Islet of Langerhans (tissue), 1 donor: ENCODE measurements around the gene FCRLA.
A peak's percentile ranks its signal among the peaks of the same experiment; 100 is the strongest.

Experiments
- FAIRE-seq: peaks from one replicate; lab custom pipeline; 2011; peaks lifted over from hg19 to GRCh38; lab: Jason Lieb, UNC

FCRLA gene

DNA sequence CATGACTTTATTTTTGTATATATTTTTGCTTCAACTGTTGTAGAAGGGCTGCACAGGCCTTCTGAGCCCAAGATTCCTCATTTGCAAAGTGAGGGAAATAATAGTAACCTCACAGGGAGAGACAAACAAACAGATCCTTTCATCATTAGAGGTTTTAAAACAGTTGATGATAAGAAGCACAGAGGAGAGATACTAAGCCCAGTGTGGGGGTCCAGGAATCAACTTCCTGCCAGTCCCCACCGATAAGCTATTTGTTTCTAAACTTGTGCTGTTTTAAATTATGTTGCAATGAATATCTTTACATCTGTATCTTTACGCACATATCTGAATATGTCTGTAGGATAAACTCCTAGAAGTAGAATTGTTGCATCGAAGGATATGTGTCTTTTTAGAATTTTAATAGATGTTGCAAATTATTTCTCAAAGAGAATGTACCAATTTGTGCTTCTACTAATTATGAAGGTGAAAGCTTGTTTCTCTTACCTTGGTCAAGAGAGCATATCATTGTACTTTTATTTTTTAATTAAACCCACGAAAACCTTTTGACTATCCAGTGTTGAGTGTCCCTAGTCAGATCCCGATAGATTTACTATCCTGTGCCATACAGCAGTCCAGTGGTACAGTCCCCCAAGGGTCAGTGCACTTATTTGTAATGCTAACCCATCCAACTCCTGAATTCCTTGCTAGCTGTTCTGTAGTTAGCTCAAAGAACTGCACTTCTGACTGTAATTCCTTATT is 25.1 kb downstream of the FCRLA start:
- FAIRE-seq, result no peak

DNA sequence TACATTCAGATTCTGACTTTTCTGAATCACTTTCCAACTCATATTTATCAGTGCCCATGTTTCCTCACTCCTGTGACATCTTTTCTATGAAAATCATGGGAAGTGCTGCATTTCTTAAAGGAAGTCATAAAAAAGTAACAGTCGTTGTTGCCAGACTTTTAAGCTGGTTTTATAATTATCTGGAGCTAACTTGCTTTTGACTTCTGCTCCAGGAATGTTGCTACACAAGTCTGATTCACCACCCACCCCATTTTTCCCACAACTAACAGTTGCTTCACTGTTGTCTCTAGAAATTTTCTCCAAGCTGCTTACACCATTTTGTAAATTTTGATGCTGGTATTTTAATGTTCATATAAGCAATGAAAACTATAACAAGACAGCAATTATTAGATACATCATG is 26.5 kb downstream of the FCRLA start:
- no peak for FAIRE-seq

DNA sequence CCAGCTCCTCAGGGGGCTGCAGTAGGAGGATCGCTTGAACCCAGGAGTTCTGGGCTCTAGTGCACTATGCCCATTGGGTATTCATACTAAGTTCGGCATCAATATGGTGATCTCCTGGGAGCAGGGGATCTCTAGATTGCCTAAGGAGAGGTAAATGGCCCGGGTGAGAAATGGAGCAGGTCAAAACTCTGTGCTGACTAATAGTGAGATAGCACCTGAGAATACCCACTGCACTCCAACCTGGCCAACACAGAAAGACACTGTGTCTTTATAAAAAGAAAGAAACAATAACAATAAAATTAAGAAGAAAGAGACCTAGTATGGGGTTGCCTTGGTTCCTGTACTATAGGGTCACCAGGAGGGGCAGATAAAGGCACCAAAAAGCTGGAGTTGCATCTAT is 28.8 kb downstream of the FCRLA start:
- FAIRE-seq, result no peak

DNA sequence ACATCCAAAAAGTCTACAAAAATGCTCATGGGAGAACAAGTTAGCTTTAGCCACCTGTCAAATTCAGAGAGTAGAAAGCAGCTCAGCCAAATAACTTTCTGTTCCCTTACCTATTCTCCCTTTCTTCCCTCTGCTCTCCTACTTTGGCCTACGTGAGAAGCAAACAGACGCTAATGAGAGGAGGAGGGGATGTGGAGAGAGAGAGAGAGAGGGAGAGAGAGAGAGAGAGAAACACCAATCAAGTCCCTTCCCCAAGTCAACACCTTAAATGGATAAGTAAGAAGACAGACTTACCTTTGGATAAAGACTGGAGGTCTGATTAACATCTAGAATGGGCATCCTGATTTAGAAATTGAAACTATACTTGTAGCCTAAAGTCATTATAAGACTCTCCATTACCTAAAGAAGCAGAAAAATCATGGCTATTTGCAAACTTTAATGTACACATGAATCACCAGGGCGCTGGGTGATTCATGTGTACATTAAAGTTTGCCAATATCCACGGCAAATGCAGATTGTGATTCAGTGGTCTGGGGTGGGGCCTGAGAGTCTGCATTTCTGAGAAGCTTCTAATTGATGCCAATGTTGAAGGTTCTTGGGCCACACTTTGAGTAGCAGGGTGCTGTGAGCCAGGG is 29.4 kb downstream of the FCRLA start:
- FAIRE-seq, result no peak

DNA sequence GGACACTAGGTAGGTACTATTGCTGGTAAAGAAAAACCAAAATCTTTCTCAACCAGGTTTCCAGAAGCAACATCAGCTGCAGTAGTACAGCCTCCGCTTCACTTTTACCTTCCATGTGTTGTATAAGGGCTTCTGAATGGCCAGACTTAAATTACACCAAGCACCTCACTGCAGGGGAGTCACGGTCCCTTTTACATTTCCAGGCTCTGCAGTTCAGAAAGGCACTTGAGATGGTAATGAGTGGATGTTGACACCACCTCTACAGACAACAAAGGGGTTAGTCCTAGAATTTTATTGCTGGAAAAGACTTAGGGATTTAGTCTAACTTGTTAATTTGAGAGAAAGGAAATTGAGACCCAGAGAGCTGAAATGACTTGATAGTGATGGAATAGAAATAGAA is 30.6 kb downstream of the FCRLA start:
- no peak for FAIRE-seq

DNA sequence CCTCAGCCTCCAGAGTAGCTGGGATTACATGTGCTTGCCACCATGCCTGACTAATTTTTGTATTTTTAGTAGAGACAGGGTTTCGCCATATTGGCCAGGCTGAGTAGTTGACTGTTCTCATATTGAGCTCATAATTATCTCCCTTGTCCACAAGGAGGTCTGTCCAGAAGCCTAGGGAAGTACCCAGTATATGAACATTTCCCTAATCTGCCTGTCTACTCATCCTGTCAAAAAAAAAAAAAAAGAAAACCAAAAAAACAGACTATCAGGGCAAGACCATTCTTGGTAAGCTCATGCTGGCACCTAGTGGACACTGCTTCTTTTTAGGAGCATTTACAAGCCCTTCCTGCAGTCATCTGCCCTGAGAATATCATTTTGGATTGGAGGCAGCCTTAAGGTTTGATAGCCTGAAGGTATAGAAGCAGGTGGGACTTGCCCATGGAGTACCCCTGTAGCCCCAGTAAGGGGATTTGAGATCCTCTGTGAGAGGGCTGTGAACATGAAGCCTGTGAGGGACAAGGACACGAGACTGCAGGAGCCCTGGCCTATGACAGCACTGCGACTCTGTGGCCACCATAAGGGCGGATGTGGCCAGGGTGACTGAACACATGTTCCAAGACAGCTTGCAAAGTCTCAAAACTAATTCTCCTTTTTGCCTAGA is 31.7 kb downstream of the FCRLA start:
- no peak for FAIRE-seq

DNA sequence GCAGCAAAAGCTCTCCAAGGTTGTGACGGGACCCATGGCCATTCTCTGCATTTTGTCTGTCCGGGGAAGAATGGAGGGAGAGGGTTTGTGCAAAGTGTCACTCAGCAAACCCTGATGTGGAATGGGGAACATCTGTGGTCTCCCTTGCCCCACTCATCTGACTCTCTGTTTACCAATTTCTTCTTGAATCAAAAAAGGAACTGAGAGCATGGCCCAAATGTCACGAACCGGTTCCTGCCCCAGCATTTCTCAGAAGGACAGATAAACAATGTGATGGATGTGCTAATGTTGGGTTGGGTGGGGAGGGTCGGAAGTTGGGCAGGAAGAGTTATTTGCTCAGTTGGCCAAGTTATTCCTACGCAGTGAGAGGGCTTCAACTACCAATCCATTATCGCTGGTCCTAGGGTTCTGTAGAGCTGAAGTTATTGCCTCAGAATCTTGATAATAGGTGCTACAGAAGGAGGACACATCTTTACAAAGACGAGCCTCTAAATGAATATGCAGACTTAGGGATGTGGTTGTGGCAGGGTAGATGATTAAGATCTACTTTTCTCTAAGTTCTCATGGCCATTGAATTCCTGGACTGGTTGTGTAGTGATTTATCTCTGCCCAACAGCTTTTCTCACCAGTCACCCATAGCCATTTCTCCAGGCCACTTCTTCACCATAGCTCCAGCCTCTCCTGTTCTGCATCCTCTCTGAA is 33.0 kb downstream of the FCRLA start:
- FAIRE-seq, result no peak

DNA sequence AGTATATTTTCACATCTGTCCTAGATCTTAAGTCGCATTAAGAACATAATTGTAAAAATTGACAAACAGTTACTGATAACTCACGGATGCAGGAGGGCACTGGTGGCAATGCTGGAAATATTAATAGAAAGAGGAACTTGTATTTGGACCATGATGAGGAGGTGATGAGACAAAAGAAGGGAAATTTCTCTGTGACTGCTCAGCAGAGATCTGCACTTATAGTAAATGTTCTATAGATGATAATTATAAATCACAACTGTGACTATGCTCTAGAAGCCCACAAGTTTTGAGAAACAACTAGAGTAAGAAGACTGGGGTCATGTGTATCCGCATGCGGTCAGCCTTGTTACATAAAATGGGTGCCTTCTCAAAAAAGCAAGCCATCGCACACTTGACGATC is 33.9 kb downstream of the FCRLA start:
- FAIRE-seq, result no peak

DNA sequence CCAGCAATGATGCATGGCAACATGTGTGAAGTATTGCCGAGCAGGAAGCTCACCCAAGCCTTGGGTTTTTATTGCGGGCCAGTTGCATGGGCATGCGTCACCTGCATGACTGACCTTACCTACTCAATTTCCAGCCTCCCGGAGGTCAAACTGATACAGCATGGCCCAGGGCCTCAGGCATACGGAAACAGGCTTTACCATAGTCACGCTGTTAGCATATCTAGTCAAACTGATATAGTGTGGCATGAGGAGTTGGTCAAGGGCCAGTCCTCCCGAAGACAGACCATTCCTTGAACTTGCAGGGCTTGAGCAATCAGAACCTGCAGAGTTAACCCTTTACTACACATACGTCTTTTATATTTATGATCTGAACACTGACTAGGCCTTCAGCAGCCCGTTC is 36.2 kb downstream of the FCRLA start:
- no peak for FAIRE-seq

DNA sequence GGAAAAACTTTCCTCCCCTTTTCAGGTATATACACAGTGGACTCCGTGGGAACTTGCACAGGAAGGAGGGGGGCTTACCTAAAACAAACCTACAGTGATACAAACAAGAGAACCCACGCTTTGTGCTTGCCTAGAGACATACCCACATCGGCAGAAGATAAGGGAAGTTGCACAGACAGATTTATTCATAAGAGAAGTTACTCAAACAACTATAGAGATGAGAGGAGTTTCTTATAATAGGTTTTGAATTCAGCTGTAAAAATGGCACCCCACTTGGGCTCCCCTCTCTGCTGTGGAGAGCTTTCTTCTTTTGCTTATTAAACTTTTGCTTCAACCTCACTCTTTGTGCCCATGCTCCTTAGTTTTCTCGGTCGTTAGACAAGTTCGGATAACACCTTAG is 40.8 kb downstream of the FCRLA start:
- no peak for FAIRE-seq

DNA sequence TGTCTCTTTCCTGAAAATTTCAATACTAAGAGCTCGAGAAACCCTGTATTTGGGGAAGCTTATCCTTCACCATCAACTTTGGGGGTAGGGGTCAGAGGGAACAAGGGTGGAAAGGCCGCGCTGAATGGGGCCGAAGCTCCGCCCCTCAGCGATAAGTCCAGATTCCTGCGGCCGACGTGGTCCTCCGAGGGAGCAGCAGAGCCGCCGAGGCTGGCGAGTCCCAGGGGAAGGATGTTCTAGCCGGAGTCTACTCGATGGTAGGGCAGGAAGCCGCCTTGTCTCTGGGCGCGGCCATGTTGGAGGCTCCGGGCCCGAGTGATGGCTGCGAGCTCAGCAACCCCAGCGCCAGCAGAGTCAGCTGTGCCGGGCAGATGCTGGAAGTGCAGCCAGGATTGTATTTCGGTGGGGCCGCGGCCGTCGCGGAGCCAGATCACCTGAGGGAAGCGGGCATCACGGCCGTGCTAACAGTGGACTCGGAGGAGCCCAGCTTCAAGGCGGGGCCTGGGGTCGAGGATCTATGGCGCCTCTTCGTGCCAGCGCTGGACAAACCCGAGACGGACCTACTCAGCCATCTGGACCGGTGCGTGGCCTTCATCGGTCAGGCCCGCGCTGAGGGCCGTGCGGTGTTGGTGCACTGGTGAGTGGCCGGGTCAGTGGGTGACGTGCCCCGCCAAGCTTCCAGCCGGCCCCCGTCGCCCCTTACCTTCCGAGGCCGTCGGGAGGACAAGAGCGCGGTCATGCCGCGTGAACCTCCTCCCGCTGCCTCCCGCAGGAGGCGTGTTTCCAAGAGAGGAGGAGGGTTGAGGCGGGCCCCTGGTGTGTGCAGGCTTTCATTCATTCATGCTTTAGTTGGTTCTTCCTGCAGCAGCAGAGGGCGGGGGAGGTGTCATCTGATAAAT is 42.7 kb downstream of the FCRLA start, which contains the start of gene DUSP12:
Gene DUSP12, plus strand, starts transcription at position 278 of the 899 bp plus-strand sequence. Its CDS starts 16 bp downstream, at position 294.
- peak; percentile 41 for FAIRE-seq

DNA sequence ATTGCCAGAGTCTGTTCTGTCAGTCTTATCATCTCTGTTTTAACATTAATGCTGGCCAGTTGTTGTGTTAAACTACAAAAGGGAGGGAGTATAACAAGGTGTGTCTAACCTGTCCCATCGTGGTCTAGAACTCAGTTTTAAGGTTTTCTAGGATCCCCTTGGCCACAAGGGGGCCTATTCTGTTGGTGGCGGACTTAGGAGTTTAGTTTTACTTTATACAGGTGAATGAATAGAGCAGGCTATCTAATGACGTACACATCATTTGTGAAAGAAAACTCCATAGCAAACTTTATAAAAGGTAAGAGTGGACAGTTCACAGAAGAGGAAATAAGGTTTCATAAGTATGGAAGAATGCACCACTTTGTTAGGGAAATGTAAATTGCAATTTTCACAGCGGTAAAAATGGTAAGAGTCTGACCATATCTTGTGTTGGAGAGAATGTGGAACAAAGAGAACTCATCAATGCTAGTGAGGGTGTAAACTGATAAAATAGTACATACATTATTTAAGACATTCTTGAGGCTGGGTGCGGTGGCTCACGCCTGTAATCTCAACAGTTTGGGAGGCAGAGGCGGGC is 56.6 kb downstream of the FCRLA start:
- peak; percentile 13 for FAIRE-seq
